Upper lobe of left lung (tissue), 4 donors: ENCODE measurements around the gene TMEM187.

ENCODE experiments used
- EP300 ChIP-seq, 4 donors: sonication (generic); formaldehyde crosslinking; IDR thresholded peaks; one replicate each; pipeline ENCODE4 v1.5.1; 2017; ENCODE audit warnings: antibody characterized with exemption in 4 of 4, control low read depth in 2 of 4
- POLR2A ChIP-seq, 4 donors: fragments of 450-650 bp; IDR thresholded peaks; one replicate each; pipeline ENCODE4 v1.5.1; 2016 to 2017; ENCODE audit warnings: antibody characterized with exemption in 4 of 4, mild to moderate bottlenecking in 2 of 4
- POLR2AphosphoS5 ChIP-seq, 2 donors: sonication (generic); formaldehyde crosslinking; IDR thresholded peaks; one replicate each; pipeline ENCODE4 v1.5.1; 2017; ENCODE audit warnings: antibody characterized with exemption in 2 of 2
- TF ChIP-seq, protein P1 (sequence below), 6 experiments: fragments of 450-650 bp in 4 of 6; fragments of 200-600 bp in 2 of 6; sonication (generic) in 2 of 6; IDR thresholded peaks; one replicate each; pipeline ENCODE4 v1.5.1; 2016 to 2019; ENCODE audit warnings: antibody characterized with exemption in 6 of 6

DNA sequence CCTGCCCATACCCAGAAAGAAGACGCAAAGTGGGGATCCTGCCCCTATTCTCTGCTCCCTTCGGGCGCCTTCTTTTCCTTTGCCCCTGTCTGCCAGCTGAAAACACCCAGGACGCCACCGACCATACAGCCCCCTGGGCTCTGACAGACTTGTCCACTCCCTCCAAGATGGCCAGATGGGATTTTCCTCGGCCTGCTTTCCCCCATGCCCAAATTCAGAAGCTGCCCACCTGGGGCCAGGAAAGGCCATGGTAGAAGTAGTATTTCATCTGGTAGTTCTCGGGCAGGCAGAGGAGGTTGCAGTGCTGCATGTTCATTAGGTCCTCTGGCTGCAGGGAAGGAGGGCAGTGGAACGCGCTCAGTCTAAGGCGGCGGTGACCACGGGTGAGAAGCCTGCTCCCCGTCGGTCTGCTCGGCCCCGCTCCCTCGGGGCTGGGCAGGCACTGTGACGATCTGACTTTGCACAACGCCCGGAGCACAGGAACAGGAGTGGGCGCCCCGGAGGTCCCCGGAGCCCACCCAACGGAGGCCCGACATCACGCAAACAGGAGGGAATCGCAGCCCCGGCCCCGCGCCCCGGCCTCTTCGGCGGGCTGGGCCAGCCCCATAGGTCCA lies 38.3 kb upstream of the TMEM187 start:
- TF ChIP-seq, protein P1, sequence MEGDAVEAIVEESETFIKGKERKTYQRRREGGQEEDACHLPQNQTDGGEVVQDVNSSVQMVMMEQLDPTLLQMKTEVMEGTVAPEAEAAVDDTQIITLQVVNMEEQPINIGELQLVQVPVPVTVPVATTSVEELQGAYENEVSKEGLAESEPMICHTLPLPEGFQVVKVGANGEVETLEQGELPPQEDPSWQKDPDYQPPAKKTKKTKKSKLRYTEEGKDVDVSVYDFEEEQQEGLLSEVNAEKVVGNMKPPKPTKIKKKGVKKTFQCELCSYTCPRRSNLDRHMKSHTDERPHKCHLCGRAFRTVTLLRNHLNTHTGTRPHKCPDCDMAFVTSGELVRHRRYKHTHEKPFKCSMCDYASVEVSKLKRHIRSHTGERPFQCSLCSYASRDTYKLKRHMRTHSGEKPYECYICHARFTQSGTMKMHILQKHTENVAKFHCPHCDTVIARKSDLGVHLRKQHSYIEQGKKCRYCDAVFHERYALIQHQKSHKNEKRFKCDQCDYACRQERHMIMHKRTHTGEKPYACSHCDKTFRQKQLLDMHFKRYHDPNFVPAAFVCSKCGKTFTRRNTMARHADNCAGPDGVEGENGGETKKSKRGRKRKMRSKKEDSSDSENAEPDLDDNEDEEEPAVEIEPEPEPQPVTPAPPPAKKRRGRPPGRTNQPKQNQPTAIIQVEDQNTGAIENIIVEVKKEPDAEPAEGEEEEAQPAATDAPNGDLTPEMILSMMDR (IDR thresholded peaks at IDR 0.05): no peak
- TF ChIP-seq EP300 (IDR thresholded peaks at IDR 0.05) (no peak), POLR2AphosphoS5 (IDR thresholded peaks at IDR 0.05) (no peak), POLR2A (IDR thresholded peaks at IDR 0.05) (no peak)
